Spleen (tissue), 11 donors: ENCODE results near the gene NRXN2. TPM values are rescaled to one million over a fixed set of nuclear protein-coding genes. Genes with fewer than 3 reads are reported as not detected.

ENCODE experiments used
- DNase-seq: peaks from one replicate; pipeline ENCODE4 v3.0.0-alpha.2; 2020
- H3K27ac ChIP-seq, 8 donors: fragments of 200-600 bp; sonication (generic) in 7 of 8; 1 replicate in 4 of 8; 2 replicates in 4 of 8; pipeline versions ENCODE4 v1.5.0 to v1.8.0; 2016 to 2021; ENCODE audit warnings: inconsistent platforms in 4 of 8, mild to moderate bottlenecking in 4 of 8, moderate library complexity in 1 of 8
- H3K27me3 ChIP-seq, 7 donors: fragments of 200-600 bp; sonication (generic) in 6 of 7; replicated peaks in 1 of 7; 1 replicate in 4 of 7; 2 replicates in 3 of 7; pipeline versions ENCODE4 v1.5.0 to v1.8.0; 2016 to 2021; ENCODE audit warnings: inconsistent platforms in 3 of 7, mild to moderate bottlenecking in 1 of 7
- H3K36me3 ChIP-seq, 6 donors: fragments of 200-600 bp; sonication (generic) in 5 of 6; 1 replicate in 4 of 6; 2 replicates in 2 of 6; pipeline versions ENCODE4 v1.5.0 to v1.8.0; 2016 to 2021; ENCODE audit warnings: inconsistent platforms in 2 of 6
- H3K4me1 ChIP-seq, 6 donors: fragments of 200-600 bp; sonication (generic) in 5 of 6; 1 replicate in 3 of 6; 2 replicates in 3 of 6; pipeline versions ENCODE4 v1.5.0 to v1.8.0; 2016 to 2021; ENCODE audit warnings: inconsistent platforms in 3 of 6
- H3K4me3 ChIP-seq, 8 donors: fragments of 200-600 bp; sonication (generic) in 7 of 8; 1 replicate in 4 of 8; 2 replicates in 4 of 8; pipeline versions ENCODE4 v1.5.0 to v1.8.0; 2016 to 2021; ENCODE audit warnings: inconsistent platforms in 4 of 8, mild to moderate bottlenecking in 4 of 8, moderate library complexity in 2 of 8
- H3K9me3 ChIP-seq, 8 donors: fragments of 200-600 bp; sonication (generic) in 7 of 8; 1 replicate in 4 of 8; 2 replicates in 4 of 8; pipeline versions ENCODE4 v1.5.0 to v1.8.0; 2016 to 2021; ENCODE audit warnings: inconsistent platforms in 4 of 8
- CTCF ChIP-seq, 11 experiments: fragments of 200-600 bp in 7 of 11; fragments of 450-650 bp in 4 of 11; sonication (generic) in 4 of 11; IDR thresholded peaks in 8 of 11; conservative IDR thresholded peaks in 3 of 11; 1 replicate in 7 of 11; 2 replicates in 4 of 11; pipeline versions ENCODE4 v1.4.0 to v1.8.0; 2016 to 2021; ENCODE audit warnings: antibody characterized with exemption in 11 of 11, inconsistent platforms in 4 of 11, mild to moderate bottlenecking in 1 of 11
- POLR2A ChIP-seq, 3 donors: fragments of 450-650 bp; IDR thresholded peaks; one replicate each; pipeline ENCODE4 v1.5.1; 2017; ENCODE audit warnings: antibody characterized with exemption in 3 of 3, mild to moderate bottlenecking in 1 of 3
- POLR2AphosphoS5 ChIP-seq, 3 donors: sonication (generic); formaldehyde crosslinking; IDR thresholded peaks; one replicate each; pipeline ENCODE4 v1.5.1; 2017; ENCODE audit warnings: antibody characterized with exemption in 3 of 3
- WGBS, 5 donors: extraction: QIAGEN DNeasy Blood & Tissue Kit in 3 of 5; methylation state at CpG; one replicate each; pipeline versions ENCODE4 v1.1.5 to v1.1.7; 2013 to 2018; 5-methylcytosine and 5-hydroxymethylcytosine counted together
- intact Hi-C: fragments of 100-400 bp; cut with DNase I; formaldehyde crosslinking; loops from one replicate; pipeline ENCODE4 v1.15.0; 2023; ENCODE audit warnings: low total_unique reads
- polyA plus RNA-seq, 3 donors: library from polyadenylated mRNA; stranded (reverse); fragments of 200-250 nt; gene quantifications; one replicate each; pipeline ENCODE4 v1.2.1, GENCODE V29; 2013
- total RNA-seq, 7 donors: library from RNA; depleted of rRNA in 3 of 7; stranded (reverse); fragments of >200 nt in 3 of 7; fragmentation: NEBNext Ultra II Directional in 4 of 7; extraction: Animal tissue kit (Norgen Biotek cat#: 25700) in 4 of 7; gene quantifications; one replicate each; pipeline versions ENCODE4 v1.1.0 to v1.2.1, GENCODE V29; 2016 to 2021
- donor health status: healthy with polysubstance abuse.
- donor health status: DM: no; HTN: no; CAD: no; lungs with moderate emphysema.
- donor health status: DM: no; HTN: no; CAD: no.
- donor health status: Bipolar disorder and iron deficiency.
- donor health status: healthy.
- donor health status: DM: no; HTN: no; CAD: no.
- donor health status: DM: yes; HTN: yes; CAD: no.

Gene NRXN2
- total and polyA plus RNA-seq, 10 donors = 0.59 to 12.9 (median 3.0) TPM

DNA sequence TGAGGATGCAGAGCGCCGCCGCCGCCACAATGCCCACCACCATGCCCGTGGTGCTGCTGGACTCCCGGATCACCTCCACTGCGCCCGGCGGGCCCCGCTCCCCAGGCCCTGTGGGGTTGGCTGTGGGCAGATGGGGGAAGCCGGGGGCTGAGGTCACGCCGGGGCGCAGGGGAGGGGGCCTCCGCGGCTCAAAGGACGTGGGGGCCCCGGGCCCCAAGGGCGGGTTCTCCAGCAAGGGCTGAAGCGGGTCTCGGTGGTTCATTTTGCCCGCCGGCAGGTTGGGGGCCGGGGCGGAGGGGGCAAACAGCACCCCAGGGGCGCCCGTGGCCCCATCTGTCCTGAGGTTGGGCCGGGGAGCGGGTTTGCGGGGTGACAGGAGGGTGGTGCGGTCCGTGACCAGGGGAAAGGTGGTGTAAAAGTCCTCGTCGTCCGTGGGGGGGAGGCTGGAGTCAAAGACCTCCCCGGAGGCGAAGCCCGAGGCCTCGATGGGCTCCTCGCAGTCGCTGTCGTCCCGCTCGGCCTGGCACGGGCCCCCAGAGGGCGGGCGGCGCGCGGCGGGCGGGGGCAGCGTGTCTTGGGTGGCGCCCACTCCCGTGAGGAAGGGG, 115.5 kb downstream of the NRXN2 start:
- H3K27ac ChIP-seq = no peak overlapping the region
- no peak overlapping the region for H3K4me3 ChIP-seq
- no peaks in the 10 kb centered on the region for H3K36me3 ChIP-seq
- H3K27me3 ChIP-seq = peaks cover 0 to 15% (median 0%) of the 10 kb centered on the region in 7 donors
- DNase-seq = no peak
- peaks cover 0 to 18% (median 9%) of the 10 kb centered on the region in 6 donors for H3K4me1 ChIP-seq
- H3K9me3 ChIP-seq = no peaks in the 10 kb centered on the region
- intact Hi-C loops = no loop called here
- WGBS, 5 donors = 90 to 94% (median 92%) methylated on average over 48 to 55 of the region's 55 CpGs
- TF ChIP-seq POLR2A (IDR thresholded peaks at IDR 0.05) (no peak), CTCF (IDR thresholded peaks at IDR 0.05 in 8 of 11, conservative IDR thresholded peaks at IDR 0.05 in 3 of 11) (no peak), POLR2AphosphoS5 (IDR thresholded peaks at IDR 0.05) (no peak)

DNA sequence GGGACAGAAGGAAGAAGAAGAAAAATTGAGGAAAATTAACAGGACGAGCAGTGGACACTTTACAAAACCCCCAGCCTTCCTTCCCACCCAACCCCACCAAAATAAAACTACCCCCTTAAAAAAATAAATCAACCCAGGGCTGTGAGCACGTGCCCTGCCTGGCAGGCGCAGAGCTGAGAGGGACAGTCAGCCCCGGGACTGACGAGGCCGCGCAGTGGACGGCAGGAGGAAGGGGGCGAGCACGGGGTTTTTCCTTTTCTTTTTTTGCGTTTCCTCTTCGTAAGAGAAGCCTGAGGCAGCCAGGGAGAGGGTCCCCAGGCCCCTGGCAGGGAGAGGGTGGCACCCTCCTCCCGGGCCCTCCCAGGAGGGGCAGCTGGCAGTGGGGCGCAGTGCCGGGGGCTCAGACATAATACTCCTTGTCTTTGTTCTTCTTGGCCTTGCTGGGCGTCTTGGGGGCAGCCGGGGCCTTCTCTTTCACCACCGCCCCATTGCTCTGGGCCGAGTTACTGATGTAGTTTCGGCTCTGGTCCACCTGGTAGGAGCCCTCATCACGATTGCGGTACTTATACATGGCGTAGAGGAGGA, 116.1 kb downstream of the NRXN2 start:
- Histone ChIP-seq H3K4me3 (no peak overlapping the region), H3K36me3 (no peaks in the 10 kb centered on the region), H3K27me3 (peaks cover 0 to 15% (median 0%) of the 10 kb centered on the region in 7 donors), H3K4me1 (peaks cover 0 to 13% (median 7%) of the 10 kb centered on the region in 6 donors), H3K27ac (no peak overlapping the region), H3K9me3 (no peaks in the 10 kb centered on the region)
- intact Hi-C loops = no loop called here
- TF ChIP-seq CTCF (IDR thresholded peaks at IDR 0.05 in 8 of 11, conservative IDR thresholded peaks at IDR 0.05 in 3 of 11) = no peak
- TF ChIP-seq POLR2AphosphoS5 (IDR thresholded peaks at IDR 0.05) = no peak
- no peak for TF ChIP-seq POLR2A (IDR thresholded peaks at IDR 0.05)
- 73 to 86% (median 75%) methylated on average over 21 to 23 of the region's 23 CpGs for WGBS, 5 donors
- DNase-seq = no peak

DNA sequence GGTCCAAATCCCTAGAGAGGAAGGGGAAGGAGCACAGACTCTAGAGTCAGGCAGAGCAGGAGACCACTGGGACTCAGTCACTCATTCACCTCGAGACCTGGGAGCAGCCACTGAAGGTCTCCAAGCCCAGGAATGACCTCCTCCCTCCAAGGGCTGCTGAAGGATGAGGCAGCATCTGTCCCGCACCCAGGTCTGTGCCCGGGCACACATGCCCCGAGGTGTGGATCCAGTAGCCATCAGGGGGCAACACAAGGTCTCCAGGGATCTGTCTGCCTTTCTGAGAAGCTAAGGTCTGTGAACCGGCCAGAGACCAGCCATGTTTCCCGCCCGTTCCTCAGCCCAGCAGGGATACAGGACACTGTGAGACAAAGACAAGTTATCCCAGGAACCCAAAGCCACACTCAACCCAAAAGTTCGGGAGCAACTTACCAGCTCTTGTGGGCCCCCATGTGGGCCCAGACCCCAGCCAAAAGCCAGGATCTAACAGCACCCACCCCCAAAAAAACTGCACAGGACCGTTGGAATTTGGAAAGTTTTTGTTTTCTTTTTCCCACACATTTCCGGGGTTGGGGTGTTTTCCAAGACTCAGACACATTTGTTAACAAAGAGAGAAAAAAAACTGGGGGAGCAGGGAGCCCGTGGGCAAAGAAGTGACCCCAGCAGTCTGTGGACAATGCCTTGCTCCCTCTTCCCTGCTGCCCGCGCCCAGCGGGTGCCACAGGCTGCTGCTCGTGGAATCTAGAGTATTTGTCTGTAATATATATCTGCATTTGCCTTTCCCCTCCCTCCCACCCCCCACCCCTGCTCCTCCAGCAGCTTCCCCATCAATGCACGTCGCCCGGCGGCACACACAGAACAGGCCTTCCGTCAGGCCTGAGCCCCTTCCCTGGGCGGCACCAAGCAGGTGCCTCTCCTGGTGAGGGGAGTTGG, 117.1 kb downstream of the NRXN2 start:
- no peak for DNase-seq
- WGBS, 5 donors = 76 to 84% (median 82%) methylated on average over 16 to 21 of the region's 21 CpGs
- Histone ChIP-seq H3K27ac (no peak overlapping the region), H3K9me3 (no peaks in the 10 kb centered on the region), H3K27me3 (peaks cover 0 to 15% (median 0%) of the 10 kb centered on the region in 7 donors), H3K4me3 (no peak overlapping the region), H3K4me1 (peaks cover 0 to 4% (median 0%) of the 10 kb centered on the region in 6 donors), H3K36me3 (no peaks in the 10 kb centered on the region)
- intact Hi-C loops = no loop called here
- TF ChIP-seq POLR2AphosphoS5 (IDR thresholded peaks at IDR 0.05) (no peak), POLR2A (IDR thresholded peaks at IDR 0.05) (no peak), CTCF (IDR thresholded peaks at IDR 0.05 in 8 of 11, conservative IDR thresholded peaks at IDR 0.05 in 3 of 11) (no peak)

DNA sequence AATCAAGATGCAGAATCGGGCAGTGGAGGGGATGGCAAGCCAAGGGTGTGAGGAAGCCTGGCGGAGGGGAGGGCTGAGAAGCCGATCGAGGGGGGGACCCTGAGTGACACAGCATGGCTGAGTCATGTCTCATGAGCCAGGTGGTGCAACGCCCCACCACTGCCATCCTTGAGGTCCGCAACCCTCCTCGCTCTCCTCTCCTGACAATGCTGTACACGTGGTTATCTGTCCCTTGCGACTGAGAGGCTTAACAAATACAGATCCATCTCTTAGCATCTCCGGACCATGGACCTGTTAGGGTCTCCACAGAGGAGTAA, 117.8 kb downstream of the NRXN2 start:
- no peaks in the 10 kb centered on the region for H3K36me3 ChIP-seq
- TF ChIP-seq POLR2AphosphoS5 (IDR thresholded peaks at IDR 0.05) (no peak), POLR2A (IDR thresholded peaks at IDR 0.05) (no peak), CTCF (IDR thresholded peaks at IDR 0.05 in 8 of 11, conservative IDR thresholded peaks at IDR 0.05 in 3 of 11) (no peak)
- 56 to 65% (median 57%) methylated on average over 10 of the region's 10 CpGs for WGBS, 5 donors
- H3K4me1 ChIP-seq = no peaks in the 10 kb centered on the region
- peaks cover 0 to 15% (median 0%) of the 10 kb centered on the region in 7 donors for H3K27me3 ChIP-seq
- intact Hi-C loops = no loop called here
- H3K9me3 ChIP-seq = no peaks in the 10 kb centered on the region
- no peak overlapping the region for H3K4me3 ChIP-seq
- H3K27ac ChIP-seq = no peak overlapping the region
- no peak for DNase-seq
